Loucy (cell line): ENCODE measurements around the gene ZNF716.

Source experiments
- H2AFZ ChIP-seq: fragments of 200-600 bp; sonication (generic); 2 replicates; pipeline ENCODE4 v1.6.0; 2016; ENCODE audit warnings: antibody characterized with exemption, mild to moderate bottlenecking, low read length, moderate library complexity
- H3F3A ChIP-seq: fragments of 200-600 bp; 2 replicates; pipeline ENCODE4 v1.6.0; 2016; ENCODE audit warnings: antibody characterized with exemption, low read depth, mild to moderate bottlenecking
- H3K27me3 ChIP-seq: fragments of 200-600 bp; sonication (generic); 2 replicates; pipeline ENCODE4 v1.6.1; 2014; ENCODE audit warnings: low read length, mild to moderate bottlenecking; ENCODE audit not compliant: insufficient read depth, poor library complexity, severe bottlenecking
- H3K36me3 ChIP-seq: fragments of 200-600 bp; sonication (generic); 2 replicates; pipeline ENCODE4 v1.6.1; 2016; ENCODE audit warnings: low read length; ENCODE audit not compliant: insufficient read depth
- H3K4me1 ChIP-seq: fragments of 200-600 bp; sonication (generic); 2 replicates; pipeline ENCODE4 v1.5.1; 2014; ENCODE audit warnings: low read length, mild to moderate bottlenecking; ENCODE audit not compliant: insufficient read depth, poor library complexity, severe bottlenecking
- H3K4me2 ChIP-seq: fragments of 200-600 bp; sonication (generic); 2 replicates; pipeline ENCODE4 v1.6.0; 2014; ENCODE audit warnings: antibody characterized with exemption, low read length, low read depth, mild to moderate bottlenecking; ENCODE audit not compliant: poor library complexity, severe bottlenecking
- H3K4me3 ChIP-seq: fragments of 200-600 bp; sonication (generic); 2 replicates; pipeline ENCODE4 v1.5.1; 2014; ENCODE audit warnings: low read length, mild to moderate bottlenecking, mixed read lengths; ENCODE audit not compliant: poor library complexity, severe bottlenecking
- H3K79me2 ChIP-seq: fragments of 200-600 bp; sonication (generic); 2 replicates; pipeline ENCODE4 v1.6.1; 2014; ENCODE audit warnings: low read length; ENCODE audit not compliant: insufficient read depth
- H3K9ac ChIP-seq: fragments of 200-600 bp; sonication (generic); 2 replicates; pipeline ENCODE4 v1.6.0; 2014; ENCODE audit warnings: mild to moderate bottlenecking, low read depth, low read length, moderate library complexity; ENCODE audit not compliant: poor library complexity, severe bottlenecking
- H3K9me2 ChIP-seq: fragments of 200-600 bp; sonication (generic); replicated peaks from 2 replicates; pipeline ENCODE4 v1.6.1; 2016; ENCODE audit warnings: low read depth, low read length, mixed read lengths
- H3K9me3 ChIP-seq: fragments of 200-600 bp; sonication (generic); 2 replicates; pipeline ENCODE4 v1.6.1; 2014; ENCODE audit warnings: mild to moderate bottlenecking, antibody characterized with exemption, low read length, low read depth; ENCODE audit not compliant: insufficient read depth
- H4K20me1 ChIP-seq: fragments of 200-600 bp; sonication (generic); 2 replicates; pipeline ENCODE4 v1.6.0; 2014; ENCODE audit warnings: antibody characterized with exemption, low read length, mild to moderate bottlenecking; ENCODE audit not compliant: insufficient read depth, poor library complexity, severe bottlenecking
- CTCF ChIP-seq: fragments of 200-600 bp; sonication (generic); conservative IDR thresholded peaks from 2 replicates; pipeline ENCODE4 v1.5.1; 2014; ENCODE audit warnings: mild to moderate bottlenecking, antibody characterized with exemption, low read length
- EZH2phosphoT487 ChIP-seq: fragments of 200-600 bp; IDR thresholded peaks from 2 replicates; pipeline ENCODE4 v1.6.1; 2018; ENCODE audit warnings: antibody characterized with exemption, mild to moderate bottlenecking, moderate library complexity, borderline replicate concordance

The ZNF716 gene

GRCh38 chr7:57417736-57418135, 32.2 kb upstream of the ZNF716 start:
- TF ChIP-seq EZH2phosphoT487 (no peak), CTCF (no peak)
- Histone ChIP-seq H2AFZ (no peak overlapping the region), H3F3A (no peaks in the 10 kb centered on the region), H3K4me3 (no peak overlapping the region), H3K36me3 (no peaks in the 10 kb centered on the region), H3K79me2 (no peaks in the 10 kb centered on the region), H3K9me3 (no peaks in the 10 kb centered on the region), H3K9me2 (no peaks in the 10 kb centered on the region), H3K9ac (no peak overlapping the region), H3K4me1 (no peaks in the 10 kb centered on the region), H4K20me1 (no peaks in the 10 kb centered on the region), H3K27me3 (no peaks in the 10 kb centered on the region), H3K4me2 (no peak overlapping the region)

GRCh38 chr7:57423768-57424167, 26.2 kb upstream of the ZNF716 start:
- H3K36me3 ChIP-seq = no peaks in the 10 kb centered on the region
- H3F3A ChIP-seq = no peaks in the 10 kb centered on the region
- no peaks in the 10 kb centered on the region for H3K9me2 ChIP-seq
- H4K20me1 ChIP-seq = no peaks in the 10 kb centered on the region
- peaks cover 5% of the 10 kb centered on the region; the same call in 1 of the 2 replicates for H3K9me3 ChIP-seq
- no peak overlapping the region for H2AFZ ChIP-seq
- TF ChIP-seq EZH2phosphoT487 = no peak
- peak; percentile 29; the same call in 1 of the 2 replicates for TF ChIP-seq CTCF
- no peaks in the 10 kb centered on the region for H3K27me3 ChIP-seq
- no peak overlapping the region for H3K4me2 ChIP-seq
- H3K4me3 ChIP-seq = no peak overlapping the region
- H3K79me2 ChIP-seq = no peaks in the 10 kb centered on the region
- H3K4me1 ChIP-seq = no peaks in the 10 kb centered on the region
- H3K9ac ChIP-seq = no peak overlapping the region

- peaks cover 5% of the 10 kb centered on the region; the same call in 1 of the 2 replicates for H3K9me3 ChIP-seq
- TF ChIP-seq EZH2phosphoT487 = no peak
- no peak for TF ChIP-seq CTCF
- H3K4me3 ChIP-seq = no peak overlapping the region
Observed at GRCh38 chr7:57424515-57425238, 25.3 kb upstream of the ZNF716 start.

More at GRCh38 chr7:57424515-57425238, 25.3 kb upstream of the ZNF716 start:
- Histone ChIP-seq H3K27me3 (no peaks in the 10 kb centered on the region), H3K79me2 (no peaks in the 10 kb centered on the region), H3K9ac (no peak overlapping the region), H2AFZ (no peak overlapping the region), H3K36me3 (no peaks in the 10 kb centered on the region), H4K20me1 (no peaks in the 10 kb centered on the region), H3K4me2 (no peak overlapping the region), H3K4me1 (no peaks in the 10 kb centered on the region), H3F3A (no peaks in the 10 kb centered on the region), H3K9me2 (no peaks in the 10 kb centered on the region)
